ENCODE measurements around the gene ERC2. TPM values are rescaled to one million over a fixed set of nuclear protein-coding genes. Genes with fewer than 3 reads are reported as not detected.
A peak's percentile ranks its signal among the peaks of the same experiment; 100 is the strongest.
"Not testable (repeated sequence)": the region's sequence is repeated elsewhere in the genome, so short reads cannot be mapped to it uniquely, and the experiment has no call there.

Gene ERC2
- total RNA-seq, 1 experiment from 2014 or later = 6.3 TPM

DNA sequence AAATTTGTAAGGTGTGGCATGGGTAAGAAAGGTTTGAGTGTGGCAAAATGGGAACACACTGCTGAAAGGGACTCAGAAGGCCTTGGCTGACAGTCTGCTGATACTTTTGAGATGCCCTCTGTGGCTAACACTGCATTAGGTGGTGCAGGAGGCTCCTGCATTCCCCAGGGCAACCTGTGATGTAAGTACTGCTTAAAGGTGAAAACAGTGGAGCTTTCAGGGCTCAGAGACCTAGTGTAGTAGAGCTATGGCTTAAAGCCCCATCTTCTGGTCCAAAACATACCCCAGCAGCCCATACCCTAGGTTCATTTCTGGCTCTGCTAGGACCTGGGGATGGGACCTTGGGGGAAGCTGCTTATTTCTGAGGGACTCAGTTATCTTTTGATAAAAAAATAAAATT, 374.1 kb downstream of the ERC2 start:
- Histone ChIP-seq H3K27ac (no peak overlapping the region), H3K27me3 (no peaks in the 10 kb centered on the region), H3K4me1 (peaks cover 3% of the 10 kb centered on the region; the same call in 1 of the 2 replicates), H3K9me3 (replicated peaks) (no peaks in the 10 kb centered on the region), H3K36me3 (no peaks in the 10 kb centered on the region), H3K4me3 (no peak overlapping the region)
- no peak for DNase-seq

DNA sequence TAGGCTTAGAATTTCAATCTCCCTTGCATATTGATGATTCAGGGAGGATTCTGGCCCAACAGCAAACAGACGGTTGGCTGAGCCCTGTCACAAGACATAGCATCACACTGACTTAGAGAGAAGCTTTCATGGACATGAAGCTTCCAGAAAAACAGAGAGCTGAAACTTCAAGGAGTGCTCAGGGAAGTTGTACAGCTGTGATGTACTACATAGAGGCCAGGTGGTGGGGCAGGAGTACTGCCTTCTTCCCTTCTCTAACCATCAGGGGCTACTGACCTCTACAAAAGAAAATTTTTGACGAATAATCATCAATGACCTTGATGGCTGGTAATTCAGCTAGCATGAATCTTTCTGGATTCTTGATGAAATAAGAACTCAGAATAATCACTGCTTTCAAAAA, 378.5 kb downstream of the ERC2 start:
- Histone ChIP-seq H3K4me3 (no peak overlapping the region), H3K4me1 (peaks cover 7% of the 10 kb centered on the region), H3K9me3 (replicated peaks) (no peaks in the 10 kb centered on the region), H3K27me3 (no peaks in the 10 kb centered on the region), H3K36me3 (no peaks in the 10 kb centered on the region), H3K27ac (no peak overlapping the region)
- no peak for DNase-seq

DNA sequence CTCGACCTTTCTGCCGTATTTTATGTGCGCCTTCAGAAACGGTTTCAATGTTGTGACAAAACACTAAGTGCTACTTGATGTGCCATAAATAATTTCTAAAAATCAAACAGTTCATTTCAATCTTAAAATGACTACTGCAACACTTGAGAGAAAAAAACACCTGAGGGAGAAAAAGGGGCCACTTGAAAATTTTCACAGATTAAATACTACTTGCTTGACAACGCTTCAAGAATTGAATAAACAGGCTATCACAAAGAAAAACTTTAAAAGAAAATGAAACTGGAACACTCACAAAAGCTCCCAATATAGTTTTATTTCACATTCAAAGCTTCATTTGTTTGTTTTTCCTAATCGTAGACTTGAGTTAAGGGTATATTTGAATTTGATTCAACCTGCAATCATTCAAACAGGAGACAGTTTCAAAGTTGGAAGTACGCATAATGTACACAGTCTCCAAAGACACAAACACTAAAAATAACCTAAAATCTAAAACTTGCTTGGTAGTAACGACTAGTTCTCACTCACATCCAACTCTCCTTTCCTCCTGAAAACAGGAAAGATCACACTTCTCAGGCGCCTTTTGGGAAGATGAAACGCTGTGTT, 380.7 kb downstream of the ERC2 start:
- Histone ChIP-seq H3K9me3 (replicated peaks) (no peaks in the 10 kb centered on the region), H3K36me3 (no peaks in the 10 kb centered on the region), H3K27ac (no peak overlapping the region), H3K27me3 (no peaks in the 10 kb centered on the region), H3K4me1 (peaks cover 7% of the 10 kb centered on the region), H3K4me3 (no peak overlapping the region)
- DNase-seq = no peak

DNA sequence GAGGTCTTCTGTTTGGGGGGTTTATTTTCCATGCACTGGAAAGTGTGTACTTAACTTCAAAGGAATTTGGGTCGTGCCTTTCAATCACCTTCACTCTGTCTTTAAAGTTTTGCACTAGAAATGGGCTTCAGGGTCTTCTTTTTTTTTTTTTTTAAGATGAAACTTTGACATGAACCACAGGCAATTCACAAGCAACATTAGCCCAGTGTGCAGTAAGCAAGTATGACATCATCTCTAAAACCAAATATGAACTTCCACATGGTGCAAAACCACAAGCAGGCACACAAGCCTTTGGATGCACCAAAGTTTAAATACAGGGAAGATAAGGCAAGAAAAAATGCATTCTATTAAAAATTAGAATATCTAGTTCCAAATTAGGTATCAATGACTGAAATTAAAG, 381.9 kb downstream of the ERC2 start:
- peak in 1 of 2 experiments; percentile 46 for DNase-seq
- no peak overlapping the region for H3K27ac ChIP-seq
- H3K27me3 ChIP-seq = no peaks in the 10 kb centered on the region
- no peak overlapping the region for H3K4me3 ChIP-seq
- no peaks in the 10 kb centered on the region for H3K36me3 ChIP-seq
- H3K9me3 ChIP-seq (replicated peaks) = no peaks in the 10 kb centered on the region
- H3K4me1 ChIP-seq = peaks cover 7% of the 10 kb centered on the region

DNA sequence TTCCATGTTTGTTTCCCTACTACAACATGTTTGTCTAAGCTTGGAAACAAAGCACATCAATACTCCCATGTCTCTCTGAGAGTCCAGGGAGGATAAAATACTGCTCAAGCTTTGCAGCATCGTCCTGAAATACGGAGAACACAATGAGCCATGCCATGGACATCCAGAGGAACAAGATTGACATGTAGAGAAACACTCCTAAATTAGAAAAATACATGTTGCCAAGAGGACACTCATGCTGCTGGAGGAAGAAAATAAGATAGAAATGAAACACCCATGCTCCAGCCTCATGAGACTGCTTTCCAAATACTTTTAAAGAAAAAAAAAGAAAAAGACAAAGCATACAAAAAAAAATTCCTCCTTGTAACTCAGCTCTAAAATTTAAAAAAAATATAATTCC, 387.0 kb downstream of the ERC2 start:
- no peak overlapping the region for H3K4me3 ChIP-seq
- H3K27me3 ChIP-seq = no peaks in the 10 kb centered on the region
- no peaks in the 10 kb centered on the region for H3K9me3 ChIP-seq (replicated peaks)
- no peak overlapping the region for H3K27ac ChIP-seq
- no peak for DNase-seq
- no peaks in the 10 kb centered on the region for H3K36me3 ChIP-seq
- H3K4me1 ChIP-seq = no peaks in the 10 kb centered on the region

DNA sequence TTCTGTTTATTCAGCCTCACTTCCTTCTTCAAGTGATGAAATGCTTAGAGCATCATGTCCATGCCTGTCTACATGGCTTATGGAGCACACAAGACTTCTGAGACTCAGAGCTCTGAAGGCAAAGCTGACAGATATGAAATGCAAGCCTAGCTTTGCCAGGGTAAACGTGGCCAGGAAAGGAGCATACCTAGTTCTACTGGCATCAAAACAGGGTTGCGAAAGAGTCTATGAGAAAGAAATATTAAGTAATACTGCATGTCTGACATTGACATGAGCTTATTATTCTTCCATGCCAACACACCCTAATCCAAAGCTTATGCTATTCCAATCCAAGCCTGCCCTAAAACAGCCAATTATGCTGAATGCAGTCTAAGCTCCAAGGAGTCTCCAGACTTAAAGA, 391.5 kb downstream of the ERC2 start:
- Histone ChIP-seq H3K9me3 (replicated peaks) (no peaks in the 10 kb centered on the region), H3K36me3 (no peaks in the 10 kb centered on the region), H3K4me3 (no peak overlapping the region), H3K27me3 (no peaks in the 10 kb centered on the region), H3K4me1 (peaks cover 7% of the 10 kb centered on the region; the same call in 1 of the 2 replicates), H3K27ac (no peak overlapping the region)
- no peak for DNase-seq

DNA sequence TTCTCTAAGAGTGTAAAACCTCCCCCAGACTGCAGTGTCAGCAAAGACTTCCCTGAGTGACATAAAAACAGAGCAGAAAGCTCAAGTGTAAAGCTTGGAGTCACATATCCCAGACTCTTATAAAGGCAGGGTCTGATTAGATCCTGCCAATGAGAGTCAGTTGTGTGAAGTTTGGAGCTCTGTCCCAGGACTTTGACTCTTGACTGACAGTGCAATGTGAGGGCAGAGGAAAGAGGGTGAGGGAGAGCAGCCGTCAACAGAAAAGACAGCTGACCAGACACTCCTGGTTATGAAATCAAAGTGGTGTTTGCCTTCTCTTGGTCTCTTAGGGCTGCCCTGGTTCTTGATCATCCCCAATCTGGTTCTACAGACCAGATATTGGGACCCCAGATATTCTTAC, 393.2 kb downstream of the ERC2 start:
- Histone ChIP-seq H3K9me3 (replicated peaks) (no peaks in the 10 kb centered on the region), H3K27me3 (no peaks in the 10 kb centered on the region), H3K36me3 (no peaks in the 10 kb centered on the region), H3K27ac (no peak overlapping the region), H3K4me1 (peaks cover 7% of the 10 kb centered on the region; the same call in 1 of the 2 replicates), H3K4me3 (no peak overlapping the region)
- DNase-seq = peak; percentile 18 to 57

DNA sequence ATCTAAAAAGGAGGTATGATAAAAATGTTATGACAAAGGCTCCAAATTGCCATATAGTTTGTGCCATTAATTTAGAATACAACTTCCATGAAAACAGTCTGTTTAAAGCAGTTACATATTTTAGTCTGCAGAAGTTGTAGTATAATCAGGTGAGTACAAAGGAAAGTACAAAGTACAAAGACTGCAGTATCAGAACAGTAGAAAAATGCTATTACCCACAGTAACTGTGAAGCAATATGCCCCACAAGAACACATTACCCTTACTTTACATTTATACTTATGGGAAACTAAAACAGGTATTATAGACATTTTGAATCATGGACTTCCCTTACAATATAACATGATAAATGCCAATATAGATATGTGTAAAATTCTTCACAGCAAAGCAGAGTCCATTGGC, 398.5 kb downstream of the ERC2 start:
- no peaks in the 10 kb centered on the region for H3K36me3 ChIP-seq
- no peak overlapping the region for H3K4me3 ChIP-seq
- peaks cover 1% of the 10 kb centered on the region; the same call in 1 of the 2 replicates for H3K4me1 ChIP-seq
- no peaks in the 10 kb centered on the region for H3K27me3 ChIP-seq
- H3K9me3 ChIP-seq (replicated peaks) = no peaks in the 10 kb centered on the region
- H3K27ac ChIP-seq = no peak overlapping the region
- no peak for DNase-seq

DNA sequence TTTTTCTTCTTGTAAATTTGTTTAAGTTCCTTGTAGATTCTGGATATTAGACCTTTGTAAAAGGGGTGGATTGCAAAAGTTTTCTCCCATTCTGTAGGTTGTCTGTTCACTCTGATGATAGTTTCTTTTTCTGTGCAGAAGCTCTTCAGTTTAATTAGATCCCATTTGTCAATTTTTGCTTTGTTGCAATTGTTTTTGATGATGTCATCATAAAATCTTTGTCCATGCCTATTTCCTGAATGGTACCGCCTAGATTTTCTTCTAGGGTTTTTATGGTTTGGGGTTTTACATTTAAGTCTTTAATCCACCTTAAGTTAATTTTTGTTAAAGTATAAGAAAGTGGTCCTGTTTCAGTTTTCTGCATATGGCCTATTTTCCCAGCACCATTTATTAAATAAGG, 401.9 kb downstream of the ERC2 start:
- not testable (repeated sequence) for H3K27ac ChIP-seq; H3K4me3 ChIP-seq; H3K27me3 ChIP-seq; H3K36me3 ChIP-seq; H3K9me3 ChIP-seq (replicated peaks); DNase-seq; H3K4me1 ChIP-seq

DNA sequence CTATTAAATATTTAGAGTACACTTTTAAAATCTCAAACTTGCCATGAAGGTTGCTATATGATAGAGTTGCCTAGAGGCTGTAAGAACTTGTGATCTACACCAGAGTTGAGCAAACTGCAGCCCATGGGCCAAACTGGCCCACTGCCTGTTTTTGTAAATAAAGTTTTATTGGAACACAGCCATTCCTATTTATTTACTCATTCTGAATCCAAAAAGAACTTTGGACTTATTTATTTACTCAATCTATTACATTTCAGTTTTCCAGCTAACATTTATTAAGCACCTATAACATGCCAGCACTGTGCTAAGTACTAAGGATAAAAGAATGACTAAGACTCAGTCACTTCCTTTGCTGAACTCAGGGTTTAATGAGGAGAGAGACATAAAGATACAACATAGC, 403.6 kb downstream of the ERC2 start:
- Histone ChIP-seq H3K9me3 (replicated peaks) (no peaks in the 10 kb centered on the region), H3K27me3 (no peaks in the 10 kb centered on the region), H3K4me3 (no peak overlapping the region), H3K36me3 (no peaks in the 10 kb centered on the region), H3K27ac (no peak overlapping the region), H3K4me1 (peaks cover 12% of the 10 kb centered on the region; the same call in 1 of the 2 replicates)
- DNase-seq = no peak

DNA sequence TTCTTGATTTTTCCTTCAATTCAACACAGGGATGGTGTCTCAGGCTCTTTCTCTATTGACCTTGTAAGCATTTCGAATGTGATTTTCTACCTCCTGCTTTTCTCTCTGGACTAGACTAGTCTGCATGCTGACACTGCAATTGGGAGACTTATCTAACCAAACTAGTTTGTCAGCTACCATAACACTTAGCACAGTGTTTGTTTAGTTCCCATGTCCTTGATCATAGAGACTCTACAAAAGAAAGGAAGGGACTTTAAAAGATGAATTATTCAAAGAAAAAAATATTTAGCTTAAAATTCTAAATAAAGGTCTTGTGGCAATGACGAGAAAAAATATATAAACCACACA, 407.0 kb downstream of the ERC2 start:
- peaks cover 19% of the 10 kb centered on the region for H3K4me1 ChIP-seq
- H3K36me3 ChIP-seq = no peaks in the 10 kb centered on the region
- no peaks in the 10 kb centered on the region; the same call in 1 of the 2 replicates for H3K9me3 ChIP-seq (replicated peaks)
- H3K4me3 ChIP-seq = no peak overlapping the region
- no peak for DNase-seq
- H3K27ac ChIP-seq = no peak overlapping the region; the same call in 1 of the 2 replicates
- H3K27me3 ChIP-seq = no peaks in the 10 kb centered on the region

DNA sequence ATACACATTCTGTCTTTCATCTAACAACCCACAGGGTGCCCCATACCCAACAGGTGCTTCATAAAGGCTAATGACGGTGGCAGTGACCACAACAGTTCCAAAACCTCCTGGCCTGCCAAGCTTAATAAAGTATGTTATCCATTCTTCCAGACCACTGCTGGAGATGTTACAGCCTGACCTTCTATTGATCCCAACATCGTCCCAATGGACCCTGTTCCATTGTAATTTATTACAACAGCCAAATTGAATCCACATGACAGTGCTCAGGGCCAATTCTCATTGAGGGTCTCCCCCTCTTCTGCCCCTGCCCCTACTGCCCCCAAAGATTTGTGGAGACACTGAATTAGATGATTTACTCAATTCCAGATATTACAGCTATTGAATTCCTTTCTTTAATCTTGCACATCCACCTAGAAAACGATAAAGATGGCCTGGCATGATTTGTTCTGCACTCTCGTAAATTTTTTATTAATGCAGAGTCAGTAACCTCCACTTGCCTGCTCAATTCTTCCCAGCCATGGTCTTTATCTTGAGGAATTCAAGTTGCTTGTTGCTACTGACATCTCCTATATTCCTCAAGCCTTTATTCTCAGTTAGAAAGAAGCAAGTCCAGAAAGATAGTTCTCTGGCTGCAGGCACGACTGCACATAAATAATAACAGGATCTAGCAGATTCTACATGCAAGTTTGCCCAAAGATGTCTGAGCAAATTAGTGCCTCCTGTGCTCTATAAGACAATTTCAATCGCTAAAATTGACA, 407.6 kb downstream of the ERC2 start:
- no peak for DNase-seq
- no peaks in the 10 kb centered on the region; the same call in 1 of the 2 replicates for H3K9me3 ChIP-seq (replicated peaks)
- no peaks in the 10 kb centered on the region for H3K36me3 ChIP-seq
- no peak overlapping the region for H3K27ac ChIP-seq
- no peak overlapping the region for H3K4me3 ChIP-seq
- no peaks in the 10 kb centered on the region for H3K27me3 ChIP-seq
- peaks cover 25% of the 10 kb centered on the region for H3K4me1 ChIP-seq

DNA sequence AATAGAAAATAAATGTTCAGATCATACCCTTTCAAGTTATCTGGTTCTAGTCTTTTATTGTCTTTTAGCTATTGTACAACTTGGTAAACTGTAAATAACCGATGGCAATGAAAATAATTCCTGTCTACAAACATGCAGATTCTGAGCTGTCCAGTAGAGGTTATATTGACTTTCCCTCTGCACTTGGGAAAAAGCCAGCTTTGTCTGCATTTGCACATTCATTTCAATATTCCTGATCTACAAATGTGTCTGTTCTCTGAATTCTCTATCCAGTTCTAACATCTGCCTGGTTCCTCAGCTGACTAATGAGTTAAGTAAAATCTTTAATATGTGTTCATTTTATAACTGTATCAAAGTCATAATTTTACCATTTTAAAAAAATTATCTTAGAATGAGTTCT, 408.5 kb downstream of the ERC2 start:
- Histone ChIP-seq H3K4me1 (peaks cover 33% of the 10 kb centered on the region), H3K36me3 (no peaks in the 10 kb centered on the region), H3K9me3 (replicated peaks) (no peaks in the 10 kb centered on the region; the same call in 1 of the 2 replicates), H3K4me3 (no peak overlapping the region), H3K27me3 (no peaks in the 10 kb centered on the region), H3K27ac (no peak overlapping the region)
- no peak for DNase-seq

DNA sequence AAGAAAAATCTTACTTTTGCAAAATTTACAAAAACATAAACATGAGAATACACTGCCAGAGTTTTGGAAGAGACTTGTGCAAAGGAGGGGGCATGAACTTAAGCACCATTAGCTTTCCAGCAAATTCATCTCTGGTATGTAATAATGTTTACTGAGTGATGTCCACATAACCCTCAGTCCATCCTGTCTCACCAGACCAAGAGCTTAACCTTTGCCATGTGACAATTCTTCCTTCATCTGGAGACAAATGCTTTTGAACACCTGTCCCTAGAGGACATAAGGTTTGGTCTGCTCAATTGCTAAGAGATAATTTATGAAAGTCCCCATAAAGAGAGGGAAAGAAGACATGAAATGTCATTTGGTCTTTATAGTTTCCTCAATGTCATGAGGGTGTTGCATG, 412.3 kb downstream of the ERC2 start:
- H3K4me3 ChIP-seq = no peak overlapping the region
- peak in 1 of 2 experiments; percentile 56 for DNase-seq
- no peaks in the 10 kb centered on the region for H3K36me3 ChIP-seq
- H3K9me3 ChIP-seq (replicated peaks) = no peaks in the 10 kb centered on the region; the same call in 1 of the 2 replicates
- H3K27me3 ChIP-seq = no peaks in the 10 kb centered on the region
- peak overlapping the region; percentile 78 for H3K27ac ChIP-seq
- H3K4me1 ChIP-seq = peaks cover 47% of the 10 kb centered on the region

DNA sequence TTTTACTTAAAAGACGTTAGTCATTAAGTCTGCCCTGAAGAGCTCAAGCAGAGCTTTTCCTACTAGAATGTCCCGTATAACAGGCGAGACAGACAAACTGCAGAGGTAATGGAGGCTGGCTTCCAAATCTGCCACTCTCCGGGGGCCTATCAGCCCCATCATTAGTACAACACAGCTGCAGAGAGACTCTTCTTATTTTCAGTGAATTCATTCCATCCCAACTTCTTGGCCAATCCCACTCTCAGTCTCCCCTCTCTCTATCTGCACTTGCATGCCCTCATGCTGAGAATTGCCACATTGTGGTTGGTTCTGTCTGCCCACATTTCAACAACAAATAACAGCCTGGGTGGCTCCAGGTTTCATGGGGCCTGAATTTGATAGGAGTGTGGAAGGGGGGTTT, 412.7 kb downstream of the ERC2 start:
- H3K36me3 ChIP-seq = no peaks in the 10 kb centered on the region
- no peaks in the 10 kb centered on the region; the same call in 1 of the 2 replicates for H3K9me3 ChIP-seq (replicated peaks)
- no peak overlapping the region; the same call in 1 of the 2 replicates for H3K4me3 ChIP-seq
- H3K27me3 ChIP-seq = no peaks in the 10 kb centered on the region
- H3K4me1 ChIP-seq = peaks cover 47% of the 10 kb centered on the region
- peak; percentile 68 to 82 for DNase-seq
- peak overlapping the region; percentile 78 for H3K27ac ChIP-seq
